SK-MEL-5 (cell line): ENCODE data around the gene UAP1. TPM values are rescaled to one million over a fixed set of nuclear protein-coding genes. Genes with fewer than 3 reads are reported as not detected.

Experiments
- DNase-seq: peaks from one replicate; pipeline ENCODE4 v3.0.0-alpha.2; 2016; ENCODE audit warnings: low read depth, low spot score
- in situ Hi-C: cut with HindIII; loops from 2 replicates; pipeline ENCODE4 v1.10.0; 2016; ENCODE audit warnings: low sequenced_read_pairs, high pct_unique_total_duplicates, low pct_unique_long_range_greater_than_20kb
- polyA plus RNA-seq, 2 experiments: library from polyadenylated mRNA; depleted of rRNA; stranded (reverse); fragments of >200 nt; gene quantifications; 2 replicates each; pipeline ENCODE4 v1.2.3, GENCODE V29; 2015
- total RNA-seq: library from RNA; depleted of rRNA; stranded (reverse); fragments of >200 nt; shearing (Covaris generic); gene quantifications from 2 replicates; pipeline ENCODE4 v1.2.3, GENCODE V29; 2014; rRNA removed

The UAP1 gene
- total RNA-seq = 33.9 and 38.3 TPM in 2 replicates
- polyA plus RNA-seq (2015; cell fraction: cytosol; rRNA removed) = 17.7 and 28.1 TPM in 2 replicates
- polyA plus RNA-seq (2015; cell fraction: nucleus; rRNA removed) = 17.4 and 25.1 TPM in 2 replicates

DNA sequence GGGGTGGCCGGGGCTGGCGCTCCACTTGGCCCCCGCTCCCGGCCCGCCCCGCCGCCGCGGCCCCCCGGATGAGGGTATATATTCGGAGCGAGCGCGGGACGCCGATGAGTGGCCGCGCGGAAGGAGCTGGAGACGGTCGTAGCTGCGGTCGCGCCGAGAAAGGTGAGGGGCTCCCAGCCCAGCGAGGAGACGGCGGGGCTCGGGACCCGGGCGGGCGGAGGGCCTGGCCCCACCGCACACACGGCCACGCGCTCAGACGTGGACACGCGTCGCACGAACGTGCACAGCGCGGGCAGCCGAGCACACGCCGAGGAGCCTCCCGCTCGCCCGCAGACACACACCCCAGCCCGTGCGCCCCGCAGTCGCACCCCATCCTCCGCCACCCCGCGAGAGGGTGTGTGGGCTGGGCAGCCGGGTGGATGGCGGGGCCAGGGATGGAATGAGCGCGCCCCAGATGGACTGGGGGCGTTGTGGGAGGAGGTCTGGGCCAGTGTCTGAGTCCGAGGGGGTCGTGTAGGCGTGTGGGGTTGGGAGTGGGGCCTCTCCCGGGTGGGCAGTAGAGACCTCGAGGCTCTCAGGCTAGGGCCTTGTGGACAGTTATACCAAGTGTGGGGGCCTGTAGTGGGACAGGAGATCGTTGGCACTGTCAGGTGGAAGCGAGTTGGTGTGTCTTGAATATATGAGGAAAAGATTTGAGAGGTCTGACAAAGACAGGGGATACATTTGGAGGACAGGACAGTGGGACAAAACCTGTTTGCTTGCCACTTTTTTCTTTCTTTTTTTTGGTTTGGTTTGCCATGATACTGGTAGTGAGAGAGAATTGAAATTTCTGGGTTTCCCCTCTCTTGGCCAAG lies at the start of gene UAP1:
UAP1 (plus strand) TSS at position 107 of the 854 bp plus-strand sequence. CDS start 4,347 bp downstream, outside the sequence.
- in situ Hi-C loops = no loop called here

DNA sequence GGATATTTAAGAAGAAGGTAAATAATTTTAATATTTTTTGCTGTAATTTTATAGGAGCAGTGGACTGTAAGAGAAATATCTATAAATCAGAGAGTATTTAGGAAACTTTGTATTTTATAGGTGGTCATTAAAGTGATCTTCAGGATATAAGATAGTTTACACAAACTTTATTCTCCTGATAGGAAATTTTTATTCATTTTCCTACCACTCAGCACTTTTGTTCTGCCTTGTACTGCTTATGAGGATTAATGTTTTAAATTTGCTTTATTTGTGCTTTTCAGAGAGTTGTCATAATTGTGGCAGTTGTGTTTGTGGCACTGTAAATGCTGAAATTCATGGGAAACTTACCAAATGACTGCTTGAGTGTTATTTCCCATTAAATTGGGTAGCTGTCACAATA lies 34.2 kb upstream of the UAP1 start:
- DNase-seq = no peak
- in situ Hi-C loops = no loop called here

More for the DNA sequence above, at the start of gene UAP1:
- DNase-seq = no peak

DNA sequence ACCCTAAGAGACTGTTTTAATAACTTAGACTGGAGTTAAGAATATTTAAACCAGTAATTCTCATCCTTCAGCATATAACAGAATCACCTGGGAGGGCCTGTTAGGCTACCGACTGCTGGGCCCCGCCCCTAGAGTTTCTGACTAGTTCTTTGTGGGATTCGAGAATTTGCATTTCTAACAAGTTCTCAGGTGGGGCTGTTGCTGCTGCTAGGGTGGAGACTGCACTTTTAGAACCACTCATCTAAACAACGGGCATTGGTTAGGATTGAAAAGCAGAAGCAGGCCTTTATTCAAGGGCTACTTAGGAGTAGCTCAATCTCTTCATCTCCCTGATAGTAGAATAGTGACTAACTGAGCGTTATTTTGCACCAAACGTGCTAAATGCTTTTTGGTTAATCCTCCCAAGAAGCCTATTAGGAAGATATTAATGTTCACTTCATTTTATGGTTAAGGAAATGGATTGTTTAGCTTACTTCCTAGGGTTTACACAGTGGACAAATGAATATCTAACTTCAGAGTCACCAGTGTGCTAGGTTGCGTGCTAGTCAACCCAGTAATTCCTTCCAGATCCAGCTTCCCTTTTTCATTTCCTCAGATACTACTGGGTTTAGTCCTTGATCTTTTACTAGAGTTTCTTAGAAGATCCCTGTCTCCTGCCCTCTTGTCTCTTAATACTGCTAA lies 31.1 kb upstream of the UAP1 start:
- in situ Hi-C loops = no loop called here
- no peak for DNase-seq

DNA sequence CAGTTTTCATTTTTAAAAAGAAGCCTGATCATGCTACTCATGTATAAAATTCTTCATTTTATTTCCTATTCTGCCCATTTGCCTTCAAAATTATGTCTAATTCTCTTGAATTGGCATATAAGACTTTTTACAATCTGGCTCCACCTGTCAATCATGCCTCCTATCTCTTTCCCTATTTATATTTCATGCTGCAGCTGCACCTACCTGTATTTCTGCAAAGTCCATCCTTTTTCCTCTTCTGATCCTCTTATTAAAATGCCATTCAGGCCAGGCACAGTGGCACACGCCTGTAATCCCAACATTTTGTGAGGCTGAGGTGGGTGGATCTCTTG lies 30.6 kb upstream of the UAP1 start:
- DNase-seq = no peak
- in situ Hi-C loops = no loop called here

DNA sequence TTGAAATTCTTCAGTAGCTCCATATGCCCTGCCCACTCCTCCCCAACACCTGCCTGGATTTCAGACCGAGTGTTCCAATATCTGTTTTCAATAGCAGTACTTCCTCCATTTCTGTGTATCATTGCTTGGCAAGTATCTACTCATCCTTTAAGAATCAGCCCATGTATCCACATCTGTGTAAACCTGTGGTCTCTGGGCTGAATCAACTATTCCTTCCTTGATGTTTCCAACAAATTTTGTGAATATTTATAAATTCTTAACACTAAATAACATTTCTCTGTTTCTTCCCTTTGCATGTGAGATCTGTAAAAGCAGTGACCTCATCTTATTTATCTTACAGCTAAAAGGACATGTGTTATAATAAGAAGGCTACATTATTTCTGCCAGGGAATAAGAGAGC lies 26.0 kb upstream of the UAP1 start:
- in situ Hi-C loops = no loop called here
- no peak for DNase-seq

DNA sequence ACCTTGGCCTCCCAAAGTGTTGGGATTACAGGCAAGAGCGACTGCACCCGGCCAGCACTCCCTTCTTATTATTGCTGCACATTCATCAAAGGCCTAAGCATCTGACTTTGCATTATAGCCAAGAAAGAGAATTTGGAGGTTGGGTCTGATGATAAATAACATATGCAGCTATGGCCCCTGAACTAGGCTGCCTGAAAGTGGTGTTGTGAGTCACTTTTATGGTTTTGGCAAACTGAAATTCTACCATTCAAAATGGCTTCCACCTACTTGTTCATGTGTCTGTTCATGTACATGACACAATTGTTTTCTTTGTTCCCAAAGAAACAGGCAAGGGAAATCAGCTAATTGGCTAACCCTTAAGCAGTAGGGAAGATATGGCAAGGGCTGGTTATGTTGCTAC lies 25.0 kb upstream of the UAP1 start:
- in situ Hi-C loops = no loop called here
- peak; percentile 10 for DNase-seq

DNA sequence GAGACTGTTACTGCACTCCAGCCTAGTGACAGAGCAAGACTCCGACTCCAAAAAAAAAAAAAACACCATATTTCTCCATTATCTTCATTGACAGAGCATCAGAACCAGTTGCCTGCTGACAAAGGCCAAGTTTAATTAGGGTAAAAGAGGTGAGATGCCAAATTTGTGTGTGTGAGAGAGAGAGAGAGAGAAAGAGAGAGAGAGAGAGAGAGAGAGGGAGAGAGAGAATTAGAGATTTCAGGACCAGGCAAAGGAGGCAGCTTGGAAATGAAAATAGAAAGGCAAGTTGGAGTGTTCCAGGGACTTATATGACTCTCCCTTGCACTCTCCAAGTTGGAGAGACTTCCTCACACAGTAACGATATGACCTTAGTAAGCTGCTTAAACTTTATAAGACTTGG lies 24.3 kb upstream of the UAP1 start:
- in situ Hi-C loops = no loop called here
- no peak for DNase-seq

DNA sequence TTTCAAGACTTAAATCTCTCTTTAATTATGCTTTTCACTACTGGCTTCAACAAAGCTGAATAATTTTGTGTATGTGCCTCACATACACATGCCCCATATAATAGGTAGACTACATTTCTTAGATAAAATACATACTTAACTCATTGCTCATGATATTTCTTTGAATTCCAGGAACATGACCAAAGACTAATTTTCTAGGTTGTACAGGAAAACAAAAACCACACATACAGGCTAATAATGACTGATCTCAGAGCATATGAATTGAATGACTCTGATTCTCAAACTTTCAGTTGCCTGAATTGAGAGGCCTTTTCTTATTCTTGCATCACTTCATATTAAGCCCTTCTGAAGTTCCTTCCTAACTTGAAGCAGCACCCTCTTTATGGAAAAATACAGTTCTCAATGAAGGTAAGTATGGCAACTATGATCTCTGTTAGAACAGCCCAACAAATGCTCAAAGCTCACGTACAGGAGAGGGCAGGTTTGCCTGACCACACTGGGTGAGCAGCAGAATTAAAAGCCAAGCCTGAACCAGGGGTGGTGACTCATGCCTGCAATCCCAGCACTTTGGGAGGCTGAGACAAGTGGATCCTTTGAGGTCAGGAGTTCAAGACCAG lies 22.6 kb upstream of the UAP1 start:
- DNase-seq = peak; percentile 14
- in situ Hi-C loops = no loop called here

DNA sequence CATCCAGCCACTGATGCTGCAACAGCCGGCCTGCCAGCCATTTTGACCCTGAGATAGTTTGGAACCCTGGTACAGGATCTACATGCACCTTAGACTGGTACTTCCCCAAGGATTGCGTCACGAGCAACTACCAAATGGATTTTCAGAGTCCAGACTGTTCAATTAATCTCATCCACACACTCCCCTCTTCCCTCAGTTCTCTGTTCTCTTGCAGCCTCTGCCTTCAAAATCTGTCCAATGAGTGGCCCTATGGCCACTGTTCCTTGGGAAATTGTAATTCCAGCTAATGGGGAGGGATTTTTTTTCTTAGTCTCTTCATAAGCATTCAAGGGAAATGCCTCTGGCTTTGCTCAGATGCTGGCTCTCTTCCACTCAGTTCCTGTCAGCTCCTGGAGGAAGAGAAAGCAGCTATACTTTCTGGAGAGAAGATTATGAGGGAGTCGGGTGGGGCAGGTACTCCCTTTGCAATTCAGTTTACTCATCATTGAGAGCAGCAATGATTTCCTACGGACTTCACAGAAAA lies 19.8 kb upstream of the UAP1 start:
- in situ Hi-C loops = no loop called here
- no peak for DNase-seq

DNA sequence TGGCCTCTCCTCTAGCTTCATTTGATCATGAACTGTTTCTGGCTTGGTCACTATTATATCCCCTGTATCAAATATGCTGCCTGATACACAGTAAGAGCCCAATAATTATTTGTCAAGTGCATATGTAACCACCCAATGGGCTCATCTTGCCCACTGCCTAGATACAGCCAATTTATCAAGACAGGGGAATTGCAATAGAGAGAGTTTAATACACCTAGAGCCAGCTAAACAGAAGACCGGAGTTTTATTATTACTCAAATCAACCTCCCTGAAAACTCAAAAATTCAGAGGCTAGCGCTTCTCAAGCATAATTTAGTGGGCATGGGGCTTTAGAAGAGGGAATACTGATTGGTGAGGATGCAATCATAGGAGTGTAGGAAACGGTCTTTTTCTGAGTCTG lies 18.3 kb upstream of the UAP1 start:
- in situ Hi-C loops = no loop called here
- DNase-seq = no peak

DNA sequence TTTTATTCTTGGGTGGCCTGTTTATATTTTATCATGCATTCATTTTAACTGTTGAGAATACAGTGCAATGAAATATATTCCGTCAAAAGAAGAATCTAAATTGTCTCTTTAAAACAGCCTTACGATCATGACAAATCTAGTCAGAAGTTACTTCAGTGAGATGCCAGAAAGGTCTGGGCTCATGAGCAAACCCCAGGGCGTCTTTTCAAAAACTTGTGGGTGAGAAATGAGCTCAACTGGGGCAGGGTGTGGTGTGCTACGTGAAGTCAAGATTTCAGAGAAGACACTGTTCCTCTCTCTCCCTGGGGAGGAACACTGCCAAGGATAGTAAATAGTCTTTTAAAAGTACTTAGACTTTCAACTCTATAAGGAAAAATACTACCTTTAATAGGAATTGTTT lies 13.4 kb upstream of the UAP1 start:
- in situ Hi-C loops = no loop called here
- DNase-seq = peak; percentile 33

DNA sequence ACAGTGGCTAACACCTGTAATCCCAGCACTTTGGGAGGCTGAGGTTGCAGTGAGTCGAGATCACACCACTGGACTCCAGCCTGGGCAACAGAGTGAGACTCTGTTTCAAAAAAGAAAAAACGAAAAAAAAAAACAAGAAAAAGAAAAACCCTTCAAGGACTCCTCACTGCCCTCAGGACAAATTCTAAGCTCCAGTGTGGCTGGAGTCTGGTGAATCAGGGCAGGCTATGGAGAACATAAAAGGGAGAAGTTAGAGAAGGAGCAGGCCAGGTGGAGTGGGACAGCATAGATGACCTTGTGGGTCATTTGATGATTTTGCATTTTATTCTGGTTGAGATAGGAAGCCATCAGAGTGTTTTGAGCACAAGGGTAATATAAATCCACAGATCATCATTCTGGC lies 12.5 kb upstream of the UAP1 start:
- in situ Hi-C loops = no loop called here
- peak; percentile 5 for DNase-seq

DNA sequence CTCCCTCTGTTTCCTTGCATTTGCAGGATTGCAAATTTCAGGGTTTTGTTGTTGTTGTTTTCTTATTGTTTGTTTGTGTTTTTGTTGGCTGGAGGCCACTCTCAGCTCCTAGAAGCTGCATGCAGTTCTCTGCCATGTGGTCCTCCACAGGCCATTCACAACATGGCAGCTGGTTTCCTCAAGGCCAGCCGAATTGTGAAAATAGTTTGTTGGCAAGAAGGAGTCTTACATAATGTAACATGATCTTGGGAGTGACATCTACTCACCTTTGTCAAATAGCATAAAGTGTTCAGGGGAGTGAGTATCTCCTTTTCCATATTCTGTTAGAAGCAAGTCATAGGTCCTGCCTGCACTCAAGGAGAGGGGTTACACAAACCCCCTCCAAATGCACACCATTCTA lies 10.6 kb upstream of the UAP1 start:
- DNase-seq = no peak
- in situ Hi-C loops = no loop called here

DNA sequence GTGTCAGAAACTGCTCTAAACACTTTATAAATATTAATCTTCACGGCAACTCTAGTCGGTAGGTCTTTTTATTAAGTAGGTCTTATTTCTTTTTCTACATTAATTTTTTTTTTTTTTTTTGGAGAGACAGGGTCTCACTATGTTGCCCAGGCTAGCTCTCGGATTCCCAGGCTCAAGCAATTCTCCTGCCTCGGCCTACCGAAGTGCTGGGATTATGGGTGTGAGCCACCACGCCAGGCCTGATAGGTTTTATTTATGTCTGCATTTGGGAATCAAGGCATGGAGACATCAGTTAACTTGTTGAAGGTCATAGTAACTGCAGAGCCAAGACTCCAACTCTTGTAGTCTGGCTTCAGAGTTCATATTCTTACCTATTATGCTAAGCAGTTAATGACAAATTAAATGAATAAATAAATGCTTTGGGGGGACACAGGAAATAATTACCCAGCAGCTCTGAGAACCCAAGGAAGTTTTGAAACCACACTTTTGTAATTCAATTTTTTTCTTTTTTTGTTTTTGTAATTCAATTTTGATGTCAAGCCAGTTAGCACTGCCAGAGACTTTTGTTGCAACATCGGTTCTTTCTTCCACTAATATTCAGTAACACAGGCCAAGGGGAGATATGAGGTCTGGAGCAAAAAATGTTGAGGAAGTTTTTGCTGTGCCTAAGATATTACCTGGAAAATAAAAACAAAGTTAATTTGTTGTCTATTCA lies 9.4 kb upstream of the UAP1 start:
- no peak for DNase-seq
- in situ Hi-C loops = no loop called here

DNA sequence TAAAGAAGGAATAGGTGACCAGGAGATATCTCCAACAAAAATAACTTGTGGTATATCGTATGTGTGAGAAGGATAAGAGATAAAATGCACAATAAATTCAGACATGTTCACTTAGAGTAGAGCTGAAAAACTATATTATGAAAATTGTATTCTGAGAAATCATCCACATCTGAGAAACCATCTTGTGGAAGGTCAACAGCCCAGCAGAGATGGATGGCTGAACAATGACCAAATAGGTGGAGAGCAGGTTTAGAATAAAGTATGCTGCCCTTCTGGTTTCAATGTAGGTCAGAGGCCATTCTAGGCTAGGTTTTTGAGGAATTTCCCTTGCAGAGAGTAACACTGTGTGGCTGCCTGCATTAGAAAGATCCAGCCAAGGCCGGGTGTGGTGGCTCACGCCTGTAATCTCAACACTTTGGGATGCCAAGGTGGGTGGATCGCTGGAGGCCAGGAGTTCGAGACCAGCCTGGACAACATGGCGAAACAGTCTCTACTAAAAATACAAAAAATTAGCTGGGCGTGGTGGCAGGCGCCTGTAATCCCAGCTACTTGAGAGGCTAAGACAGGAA lies 8.8 kb upstream of the UAP1 start:
- in situ Hi-C loops = no loop called here
- DNase-seq = no peak

DNA sequence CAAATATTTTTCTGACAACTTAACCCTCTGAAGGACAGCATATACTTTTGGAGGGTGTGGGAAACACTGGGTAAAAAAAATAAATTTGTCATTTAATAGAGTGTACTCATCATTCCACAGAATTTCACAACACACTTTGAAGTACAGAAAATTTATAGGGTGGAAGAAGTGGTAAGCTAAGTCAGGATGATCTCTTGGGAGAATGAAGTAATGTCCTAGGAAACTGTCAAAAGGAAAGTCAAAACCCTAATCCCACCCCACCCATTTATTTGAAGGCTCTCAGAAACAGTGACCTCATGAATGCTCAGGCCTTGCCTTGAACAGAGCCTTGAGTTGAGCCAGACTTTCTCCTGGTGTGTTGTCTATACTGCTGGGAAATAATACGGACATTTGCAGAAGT lies 7.3 kb upstream of the UAP1 start:
- in situ Hi-C loops = no loop called here
- no peak for DNase-seq

DNA sequence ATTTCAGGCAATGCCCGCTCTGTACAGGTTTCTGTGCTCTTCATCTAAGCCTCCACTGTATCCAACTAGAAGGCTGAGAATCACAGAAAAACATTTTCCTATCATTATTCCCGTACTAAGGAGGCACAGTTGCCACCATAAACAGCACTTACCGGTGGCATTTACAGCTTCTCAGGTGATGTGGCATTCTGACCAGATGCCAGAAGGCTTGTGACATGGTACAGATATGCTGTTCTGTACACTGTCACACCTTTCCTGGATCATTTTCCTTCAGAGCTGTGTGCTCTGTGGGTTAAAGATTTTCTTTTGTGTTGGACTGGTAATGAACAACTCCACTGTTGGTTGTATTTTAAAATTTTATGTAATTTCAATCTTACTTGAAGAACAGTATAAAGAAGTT lies 4.0 kb upstream of the UAP1 start:
- in situ Hi-C loops = no loop called here
- DNase-seq = no peak
